ENCODE results near the gene SMAD6. TPM values are rescaled to one million over a fixed set of nuclear protein-coding genes. Genes with fewer than 3 reads are reported as not detected.

Gene SMAD6
- total and polyA plus RNA-seq, 3 experiments from 2014 or later: 0.04 to 0.26 TPM; not detected in 1

DNA sequence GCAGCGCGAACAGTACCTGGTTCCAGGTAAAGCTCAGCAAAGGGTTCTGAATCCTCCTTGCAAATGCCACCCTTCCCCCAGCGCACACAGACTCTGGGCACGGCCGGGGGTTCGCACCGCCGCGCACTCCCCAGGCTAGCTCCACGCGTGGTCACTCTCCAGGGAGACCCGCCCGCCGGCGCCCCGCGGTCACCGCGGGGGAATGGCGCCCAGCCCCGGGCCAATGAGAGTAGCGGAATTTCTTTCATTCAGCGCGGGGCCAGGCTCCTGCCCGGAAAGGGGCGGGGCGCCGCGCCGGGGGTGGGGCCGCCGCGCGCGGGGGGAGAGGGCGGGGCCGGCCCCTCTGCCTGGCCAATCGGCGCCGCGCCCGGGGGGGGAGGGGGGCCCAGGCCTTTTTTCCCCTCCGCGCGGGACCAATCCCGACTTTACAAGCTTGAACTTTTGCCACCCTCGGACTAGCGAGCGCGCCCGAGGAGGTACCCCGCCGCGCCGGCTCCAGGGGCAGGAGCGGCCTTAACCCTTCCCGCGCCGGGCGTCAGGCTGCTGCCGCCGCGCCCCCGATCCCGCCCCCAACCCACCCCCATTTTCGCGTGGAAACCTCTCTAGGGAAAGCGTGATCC lies 1.1 kb upstream of the SMAD6 start:
- POLR2A ChIA-PET: no interaction called here
- peak; percentile 73 to 83 (median 81) for DNase-seq
- Mint-ChIP-seq H3K27ac (peak overlapping the region in 2 of 8 donors; percentile 23 to 85), H3K4me1 (peaks cover 19 to 30% (median 21%) of the 10 kb centered on the region in 3 donors), H3K27me3 (peaks cover 18 to 31% of the 10 kb centered on the region in 2 donors), H3K9me3 (no peaks in the 10 kb centered on the region), H3K36me3 (no peaks in the 10 kb centered on the region), H3K4me3 (peak overlapping the region; percentile 81 to 93 (median 90))
- Histone ChIP-seq H3K4me1 (ENCODE audit: insufficient read depth, low read length) (peaks cover 19% of the 10 kb centered on the region), H3K27ac (ENCODE audit: low read depth, low read length) (peak overlapping the region; percentile 59), H3K27me3 (ENCODE audit: insufficient read depth, low read length, poor library complexity, severe bottlenecking) (peaks cover 20% of the 10 kb centered on the region), H3K36me3 (ENCODE audit: insufficient read depth, low read length) (no peaks in the 10 kb centered on the region), H3K4me3 (ENCODE audit: low read length) (peak overlapping the region; percentile 84), H3K9me3 (ENCODE audit: low read length) (no peaks in the 10 kb centered on the region)
- CTCF ChIA-PET: no interaction called here

DNA sequence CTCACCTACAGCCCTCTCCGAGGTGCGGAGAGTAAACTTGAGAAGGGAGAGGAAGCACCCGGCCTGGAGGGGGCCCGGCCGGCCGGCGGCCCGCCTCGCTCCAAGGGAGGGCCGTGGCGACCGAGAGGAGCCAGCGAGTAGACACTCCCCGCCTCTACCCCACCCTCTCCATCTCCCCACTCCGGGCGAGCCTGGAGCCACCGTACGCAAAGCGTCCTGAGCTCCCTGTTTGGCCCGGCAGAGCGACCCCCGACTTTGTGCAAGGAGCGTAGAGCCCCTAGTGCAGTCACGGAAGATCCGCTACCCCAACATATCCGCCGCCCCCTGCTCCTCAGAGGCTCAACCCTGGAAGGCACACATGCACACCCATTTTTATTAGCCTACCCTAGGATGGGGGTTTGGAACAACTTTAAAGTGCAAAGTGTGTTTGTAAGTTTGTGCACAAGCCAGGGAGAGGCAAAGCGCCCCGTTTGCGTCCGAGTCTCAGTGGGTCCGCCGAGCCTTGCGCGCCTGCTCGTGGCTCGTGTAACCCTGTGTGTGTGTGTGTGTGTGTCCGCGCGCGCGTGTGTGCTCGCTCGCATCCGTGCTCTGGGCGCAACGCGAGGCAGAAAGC lies 508 bp upstream of the SMAD6 start:
- Mint-ChIP-seq H3K4me1 (peaks cover 19 to 30% (median 21%) of the 10 kb centered on the region in 3 donors), H3K27ac (peak overlapping the region in 7 of 8 donors; percentile 54 to 96 (median 85)), H3K4me3 (peak overlapping the region; percentile 81 to 93 (median 90)), H3K36me3 (no peaks in the 10 kb centered on the region), H3K9me3 (no peaks in the 10 kb centered on the region), H3K27me3 (peaks cover 18 to 31% of the 10 kb centered on the region in 2 donors)
- Histone ChIP-seq H3K4me1 (ENCODE audit: insufficient read depth, low read length) (peaks cover 19% of the 10 kb centered on the region), H3K27me3 (ENCODE audit: insufficient read depth, low read length, poor library complexity, severe bottlenecking) (peaks cover 20% of the 10 kb centered on the region), H3K9me3 (ENCODE audit: low read length) (no peaks in the 10 kb centered on the region), H3K27ac (ENCODE audit: low read depth, low read length) (peak overlapping the region; percentile 21), H3K36me3 (ENCODE audit: insufficient read depth, low read length) (no peaks in the 10 kb centered on the region), H3K4me3 (ENCODE audit: low read length) (peak overlapping the region; percentile 73)
- POLR2A ChIA-PET: interaction anchor here (0.5 kb wide), 1 partner anchor 50 kb away, joined by 4 read pairs; no protein-coding TSS in a partner anchor
- CTCF ChIA-PET: no interaction called here
- peak in 4 of 5 donors; percentile 8 to 51 (median 38) for DNase-seq

DNA sequence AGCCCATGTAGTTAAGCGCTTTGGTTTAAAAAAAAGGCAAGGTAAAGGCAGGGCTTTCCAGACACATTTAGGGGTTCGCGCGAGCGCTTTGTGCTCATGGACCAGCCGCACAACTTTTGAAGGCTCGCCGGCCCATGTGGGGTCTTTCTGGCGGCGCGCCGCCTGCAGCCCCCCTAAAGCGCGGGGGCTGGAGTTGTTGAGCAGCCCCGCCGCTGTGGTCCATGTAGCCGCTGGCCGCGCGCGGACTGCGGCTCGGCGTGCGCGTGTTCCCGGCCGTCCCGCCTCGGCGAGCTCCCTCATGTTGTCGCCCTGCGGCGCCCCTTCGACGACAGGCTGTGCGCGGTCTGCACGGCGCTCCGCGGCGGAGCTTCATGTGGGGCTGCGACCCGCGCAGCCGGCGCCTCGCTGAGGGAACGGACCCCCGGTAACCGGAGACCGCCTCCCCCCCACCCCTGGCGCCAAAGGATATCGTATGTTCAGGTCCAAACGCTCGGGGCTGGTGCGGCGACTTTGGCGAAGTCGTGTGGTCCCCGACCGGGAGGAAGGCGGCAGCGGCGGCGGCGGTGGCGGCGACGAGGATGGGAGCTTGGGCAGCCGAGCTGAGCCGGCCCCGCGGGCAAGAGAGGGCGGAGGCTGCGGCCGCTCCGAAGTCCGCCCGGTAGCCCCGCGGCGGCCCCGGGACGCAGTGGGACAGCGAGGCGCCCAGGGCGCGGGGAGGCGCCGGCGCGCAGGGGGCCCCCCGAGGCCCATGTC lies 927 bp downstream of the SMAD6 start:
- peaks cover 18 to 31% of the 10 kb centered on the region in 2 donors for H3K27me3 Mint-ChIP-seq
- ChIA-PET CTCF (interaction anchor here (1.0 kb wide), 1 partner anchor 23 kb away, joined by 3 read pairs; no protein-coding TSS in a partner anchor), POLR2A (interaction anchor here (0.6 kb wide), 1 partner anchor 200 kb away, joined by 3 read pairs; no protein-coding TSS in a partner anchor)
- no peaks in the 10 kb centered on the region for H3K9me3 ChIP-seq (ENCODE audit: low read length)
- H3K4me3 ChIP-seq (ENCODE audit: low read length): peak overlapping the region; percentile 73
- peaks cover 20% of the 10 kb centered on the region for H3K27me3 ChIP-seq (ENCODE audit: insufficient read depth, low read length, poor library complexity, severe bottlenecking)
- H3K4me3 Mint-ChIP-seq: peak overlapping the region; percentile 81 to 94 (median 87)
- peaks cover 19% of the 10 kb centered on the region for H3K4me1 ChIP-seq (ENCODE audit: insufficient read depth, low read length)
- peaks cover 19 to 30% (median 21%) of the 10 kb centered on the region in 3 donors for H3K4me1 Mint-ChIP-seq
- no peaks in the 10 kb centered on the region for H3K36me3 ChIP-seq (ENCODE audit: insufficient read depth, low read length)
- no peak overlapping the region for H3K27ac Mint-ChIP-seq
- DNase-seq: peak in 1 of 5 donors; percentile 10
- H3K27ac ChIP-seq (ENCODE audit: low read depth, low read length): peak overlapping the region; percentile 51
- no peaks in the 10 kb centered on the region for H3K9me3 Mint-ChIP-seq
- H3K36me3 Mint-ChIP-seq: no peaks in the 10 kb centered on the region

DNA sequence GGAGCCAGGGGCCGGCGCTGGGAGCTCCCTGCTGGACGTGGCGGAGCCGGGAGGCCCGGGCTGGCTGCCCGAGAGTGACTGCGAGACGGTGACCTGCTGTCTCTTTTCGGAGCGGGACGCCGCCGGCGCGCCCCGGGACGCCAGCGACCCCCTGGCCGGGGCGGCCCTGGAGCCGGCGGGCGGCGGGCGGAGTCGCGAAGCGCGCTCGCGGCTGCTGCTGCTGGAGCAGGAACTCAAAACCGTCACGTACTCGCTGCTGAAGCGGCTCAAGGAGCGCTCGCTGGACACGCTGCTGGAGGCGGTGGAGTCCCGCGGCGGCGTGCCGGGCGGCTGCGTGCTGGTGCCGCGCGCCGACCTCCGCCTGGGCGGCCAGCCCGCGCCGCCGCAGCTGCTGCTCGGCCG lies 1.5 kb downstream of the SMAD6 start:
- Histone ChIP-seq H3K36me3 (ENCODE audit: insufficient read depth, low read length) (no peaks in the 10 kb centered on the region), H3K4me1 (ENCODE audit: insufficient read depth, low read length) (peaks cover 19% of the 10 kb centered on the region), H3K9me3 (ENCODE audit: low read length) (no peaks in the 10 kb centered on the region), H3K27ac (ENCODE audit: low read depth, low read length) (no peak overlapping the region), H3K27me3 (ENCODE audit: insufficient read depth, low read length, poor library complexity, severe bottlenecking) (peaks cover 20% of the 10 kb centered on the region), H3K4me3 (ENCODE audit: low read length) (no peak overlapping the region)
- ChIA-PET POLR2A (interaction anchor here (0.6 kb wide), 1 partner anchor 200 kb away, joined by 3 read pairs; no protein-coding TSS in a partner anchor), CTCF (interaction anchor here (1.0 kb wide), 1 partner anchor 22 kb away, joined by 3 read pairs; no protein-coding TSS in a partner anchor)
- no peak overlapping the region for H3K4me3 Mint-ChIP-seq
- no peak overlapping the region for H3K27ac Mint-ChIP-seq
- peak in 1 of 5 donors; percentile 17 for DNase-seq
- H3K9me3 Mint-ChIP-seq: no peaks in the 10 kb centered on the region
- H3K4me1 Mint-ChIP-seq: peaks cover 19 to 30% (median 21%) of the 10 kb centered on the region in 3 donors
- H3K36me3 Mint-ChIP-seq: no peaks in the 10 kb centered on the region
- peaks cover 18 to 31% of the 10 kb centered on the region in 2 donors for H3K27me3 Mint-ChIP-seq

DNA sequence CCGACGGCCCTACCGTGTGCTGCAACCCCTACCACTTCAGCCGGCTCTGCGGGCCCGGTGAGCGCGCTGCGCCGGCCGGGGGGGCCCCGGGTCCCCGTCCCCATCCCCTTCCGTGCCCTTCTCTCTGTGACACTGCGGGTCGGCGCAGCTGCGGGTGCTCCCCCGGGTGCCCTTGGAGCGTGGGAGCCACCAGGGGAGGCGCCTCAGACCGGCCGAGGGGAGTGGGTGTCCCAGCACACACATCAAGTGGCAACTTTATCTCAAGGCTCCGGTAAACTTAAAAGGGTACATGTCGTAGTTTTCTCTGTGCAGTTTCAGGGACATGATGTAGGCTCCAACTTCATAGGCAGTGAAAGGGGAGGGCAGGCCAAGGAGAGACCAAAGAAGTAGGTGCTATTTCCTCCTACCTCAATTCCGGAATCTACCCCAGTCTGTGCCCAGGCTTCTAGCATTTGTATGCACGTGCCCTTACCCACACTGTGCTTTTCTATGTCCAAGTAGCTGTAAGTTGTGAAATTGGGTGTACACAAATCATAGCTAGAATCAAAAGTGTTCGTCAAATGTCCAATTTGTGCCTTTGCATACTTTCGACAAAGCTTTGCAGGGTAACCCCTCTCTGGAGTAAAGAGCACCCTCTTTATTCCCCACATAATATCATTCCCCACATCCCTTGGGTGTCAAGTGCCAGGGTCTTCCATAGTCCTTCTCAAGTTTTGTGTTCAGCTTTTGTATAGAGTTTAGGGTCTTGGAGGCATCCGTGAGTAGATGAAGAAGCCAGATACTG lies 2.2 kb downstream of the SMAD6 start:
- Histone ChIP-seq H3K4me3 (ENCODE audit: low read length) (no peak overlapping the region), H3K4me1 (ENCODE audit: insufficient read depth, low read length) (peaks cover 19% of the 10 kb centered on the region), H3K27ac (ENCODE audit: low read depth, low read length) (no peak overlapping the region), H3K36me3 (ENCODE audit: insufficient read depth, low read length) (no peaks in the 10 kb centered on the region), H3K9me3 (ENCODE audit: low read length) (no peaks in the 10 kb centered on the region), H3K27me3 (ENCODE audit: insufficient read depth, low read length, poor library complexity, severe bottlenecking) (peaks cover 20% of the 10 kb centered on the region)
- Mint-ChIP-seq H3K27me3 (peaks cover 18 to 31% of the 10 kb centered on the region in 2 donors), H3K4me3 (peak overlapping the region; percentile 76 to 90 (median 86)), H3K36me3 (no peaks in the 10 kb centered on the region), H3K4me1 (peaks cover 19 to 30% (median 21%) of the 10 kb centered on the region in 3 donors), H3K27ac (peak overlapping the region in 2 of 8 donors; percentile 50 to 85), H3K9me3 (no peaks in the 10 kb centered on the region)
- peak in 1 of 5 donors; percentile 2 for DNase-seq
- POLR2A ChIA-PET: interaction anchor here (0.6 kb wide), 1 partner anchor 1946 kb away, joined by 4 read pairs; no protein-coding TSS in a partner anchor
- CTCF ChIA-PET: interaction anchor here (0.6 to 1.9 kb wide), 2 partner anchors 17 to 49 kb away, joined by 3 to 4 read pairs; no protein-coding TSS in a partner anchor

DNA sequence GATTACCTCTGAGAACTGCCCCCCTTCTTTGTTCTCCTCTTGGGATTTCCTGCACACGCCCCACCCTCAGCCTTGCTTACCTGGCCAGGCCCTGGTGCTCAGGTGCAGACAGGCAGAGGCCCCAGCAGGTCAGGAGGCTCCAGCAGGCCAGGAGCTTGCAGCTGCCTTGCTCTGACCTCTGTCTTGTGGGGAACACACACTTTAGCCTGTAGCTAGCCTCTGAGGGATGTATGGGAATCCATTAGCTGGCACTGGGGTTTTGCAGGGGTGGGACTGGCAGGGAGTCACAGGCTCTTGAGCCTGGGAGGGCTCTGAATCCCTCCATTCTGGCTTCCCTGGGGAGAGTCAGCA lies 2.7 kb downstream of the SMAD6 start:
- Mint-ChIP-seq H3K36me3 (no peaks in the 10 kb centered on the region), H3K4me1 (peaks cover 19 to 30% (median 21%) of the 10 kb centered on the region in 3 donors), H3K27me3 (peaks cover 18 to 31% of the 10 kb centered on the region in 2 donors), H3K27ac (peak overlapping the region in 1 of 8 donors; percentile 76), H3K4me3 (peak overlapping the region; percentile 37 to 89 (median 85)), H3K9me3 (no peaks in the 10 kb centered on the region)
- H3K4me3 ChIP-seq (ENCODE audit: low read length): no peak overlapping the region
- no peak for DNase-seq
- ChIA-PET CTCF (interaction anchor here (0.6 to 1.9 kb wide), 2 partner anchors 17 to 49 kb away, joined by 3 to 4 read pairs; no protein-coding TSS in a partner anchor), POLR2A (no interaction called here)
- peaks cover 20% of the 10 kb centered on the region for H3K27me3 ChIP-seq (ENCODE audit: insufficient read depth, low read length, poor library complexity, severe bottlenecking)
- H3K27ac ChIP-seq (ENCODE audit: low read depth, low read length): no peak overlapping the region
- H3K4me1 ChIP-seq (ENCODE audit: insufficient read depth, low read length): peaks cover 19% of the 10 kb centered on the region
- no peaks in the 10 kb centered on the region for H3K36me3 ChIP-seq (ENCODE audit: insufficient read depth, low read length)
- no peaks in the 10 kb centered on the region for H3K9me3 ChIP-seq (ENCODE audit: low read length)
